ENCODE measurements around the gene TRIM31.

Gene TRIM31, protein sequence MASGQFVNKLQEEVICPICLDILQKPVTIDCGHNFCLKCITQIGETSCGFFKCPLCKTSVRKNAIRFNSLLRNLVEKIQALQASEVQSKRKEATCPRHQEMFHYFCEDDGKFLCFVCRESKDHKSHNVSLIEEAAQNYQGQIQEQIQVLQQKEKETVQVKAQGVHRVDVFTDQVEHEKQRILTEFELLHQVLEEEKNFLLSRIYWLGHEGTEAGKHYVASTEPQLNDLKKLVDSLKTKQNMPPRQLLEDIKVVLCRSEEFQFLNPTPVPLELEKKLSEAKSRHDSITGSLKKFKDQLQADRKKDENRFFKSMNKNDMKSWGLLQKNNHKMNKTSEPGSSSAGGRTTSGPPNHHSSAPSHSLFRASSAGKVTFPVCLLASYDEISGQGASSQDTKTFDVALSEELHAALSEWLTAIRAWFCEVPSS

DNA sequence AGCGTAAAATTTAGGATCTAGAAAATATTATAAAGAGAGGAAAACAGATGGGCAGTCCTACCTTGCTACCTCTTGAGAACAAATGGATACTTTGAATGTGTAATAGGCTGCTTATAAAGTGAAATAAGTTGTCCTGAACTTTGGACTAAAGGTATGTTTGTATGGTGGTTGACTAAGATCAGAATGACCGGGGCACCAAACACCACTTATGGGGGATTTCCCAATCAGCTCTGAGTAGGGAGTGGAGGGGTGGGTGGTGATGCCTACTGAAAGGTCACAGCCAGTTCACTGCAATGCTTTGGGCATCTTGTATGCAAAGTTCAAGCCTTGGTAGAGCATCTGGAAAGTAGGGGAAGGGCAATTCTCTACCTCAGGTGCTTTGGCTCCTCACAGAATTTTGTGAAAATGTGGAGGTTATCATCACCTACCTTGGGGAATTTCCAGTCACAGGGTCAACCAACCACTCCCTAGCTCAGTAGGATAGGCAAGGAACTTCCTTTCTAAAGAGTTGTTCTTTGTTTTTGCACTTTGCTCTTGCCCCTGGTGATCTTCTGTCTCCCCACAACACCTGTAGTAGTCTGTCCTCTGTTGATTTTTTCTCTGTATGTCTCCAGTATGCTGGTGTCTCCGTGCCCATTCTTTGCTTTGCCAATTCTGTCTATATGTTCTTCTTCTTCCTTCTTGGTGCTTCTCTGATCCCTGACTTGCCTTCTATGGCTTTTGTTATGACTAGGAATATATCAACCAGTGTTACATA lies at the start of gene TRIM31:
TSS of gene TRIM31 (minus strand) at position 88 of the 757 bp plus-strand sequence. CDS start 285 bp downstream, outside the sequence.
- in situ Hi-C loops (cut with HindIII; ENCODE audit: low sequenced_read_pairs) = no loop called here

DNA sequence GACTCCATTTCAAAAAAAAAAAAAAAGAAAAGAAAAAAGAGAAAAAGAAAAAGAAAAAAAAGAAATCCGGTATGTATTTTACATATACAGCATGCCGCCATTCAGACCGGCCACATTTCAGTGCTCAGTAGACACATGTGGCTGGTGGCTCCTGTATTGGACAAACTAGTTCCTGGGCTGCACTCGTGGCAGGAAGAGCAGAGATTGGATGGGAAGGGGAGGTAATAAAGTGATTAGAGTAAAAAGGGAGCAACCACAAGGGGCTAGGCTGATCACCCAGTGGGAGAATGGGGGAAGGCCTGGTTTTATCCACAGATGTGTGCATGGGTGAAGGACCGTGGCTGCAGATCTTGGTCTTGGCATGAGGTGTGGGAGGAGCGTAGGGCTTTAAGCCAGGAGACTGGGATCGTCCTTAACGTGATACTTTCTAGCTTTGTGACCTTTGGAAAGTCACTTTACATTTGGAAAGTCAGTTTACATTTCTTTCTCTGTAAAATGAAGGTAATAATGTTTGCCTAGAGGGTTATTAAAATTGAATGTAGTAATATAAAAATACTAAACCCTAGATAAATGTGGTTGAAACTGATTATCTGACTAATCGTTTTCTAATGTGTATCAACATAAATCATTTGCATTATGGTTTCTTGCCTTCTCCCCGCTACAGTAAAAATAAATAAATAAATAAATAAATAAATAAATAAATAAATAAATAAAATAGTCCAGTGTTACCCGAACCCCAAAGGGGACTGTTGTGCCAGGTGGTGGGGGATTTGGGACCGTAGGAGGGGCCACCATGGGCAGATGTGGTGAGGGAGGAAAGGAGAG lies 49.6 kb upstream of the TRIM31 start:
- in situ Hi-C loops (cut with HindIII; ENCODE audit: low sequenced_read_pairs) = no loop called here

DNA sequence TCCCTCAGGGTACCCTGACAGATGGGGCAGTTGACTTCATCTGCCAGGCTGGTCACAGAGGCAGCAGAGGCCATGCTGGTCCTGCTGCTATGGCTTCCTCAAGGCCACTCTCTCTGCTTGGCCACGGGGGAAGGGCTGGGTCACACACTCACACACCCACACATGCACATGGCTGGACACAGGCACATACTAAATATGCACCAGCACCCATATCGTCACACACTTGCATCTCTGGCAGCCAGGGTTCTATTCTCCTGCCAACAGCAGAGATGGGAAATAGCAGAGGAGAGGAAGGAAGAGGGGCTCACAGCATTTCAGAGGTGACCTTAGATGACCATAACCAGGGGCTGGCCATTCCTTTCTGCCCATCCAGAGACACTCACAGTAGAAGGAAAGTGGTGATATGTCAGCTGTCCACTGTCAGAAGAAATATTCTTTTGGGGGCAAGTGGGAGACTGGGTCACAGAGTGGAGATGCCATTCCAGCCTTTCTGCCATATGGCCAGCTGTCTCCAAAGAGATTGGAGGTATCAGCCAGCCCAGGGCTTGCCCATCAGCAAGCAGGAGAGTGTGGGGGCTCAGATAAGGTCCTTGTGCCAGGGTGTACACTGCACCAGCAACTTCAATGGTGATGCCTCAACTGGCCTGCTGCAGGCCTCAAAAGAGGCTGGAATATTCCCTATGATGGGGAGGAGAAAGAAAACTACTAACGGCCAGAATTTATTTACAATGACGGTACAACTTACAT lies 48.1 kb upstream of the TRIM31 start, which contains the start of gene TRIM10:
TSS of gene TRIM10 (minus strand) at position 427 of the 747 bp plus-strand sequence. CDS start at position 74, 353 bp downstream.
- in situ Hi-C loops (cut with HindIII; ENCODE audit: low sequenced_read_pairs) = no loop called here

DNA sequence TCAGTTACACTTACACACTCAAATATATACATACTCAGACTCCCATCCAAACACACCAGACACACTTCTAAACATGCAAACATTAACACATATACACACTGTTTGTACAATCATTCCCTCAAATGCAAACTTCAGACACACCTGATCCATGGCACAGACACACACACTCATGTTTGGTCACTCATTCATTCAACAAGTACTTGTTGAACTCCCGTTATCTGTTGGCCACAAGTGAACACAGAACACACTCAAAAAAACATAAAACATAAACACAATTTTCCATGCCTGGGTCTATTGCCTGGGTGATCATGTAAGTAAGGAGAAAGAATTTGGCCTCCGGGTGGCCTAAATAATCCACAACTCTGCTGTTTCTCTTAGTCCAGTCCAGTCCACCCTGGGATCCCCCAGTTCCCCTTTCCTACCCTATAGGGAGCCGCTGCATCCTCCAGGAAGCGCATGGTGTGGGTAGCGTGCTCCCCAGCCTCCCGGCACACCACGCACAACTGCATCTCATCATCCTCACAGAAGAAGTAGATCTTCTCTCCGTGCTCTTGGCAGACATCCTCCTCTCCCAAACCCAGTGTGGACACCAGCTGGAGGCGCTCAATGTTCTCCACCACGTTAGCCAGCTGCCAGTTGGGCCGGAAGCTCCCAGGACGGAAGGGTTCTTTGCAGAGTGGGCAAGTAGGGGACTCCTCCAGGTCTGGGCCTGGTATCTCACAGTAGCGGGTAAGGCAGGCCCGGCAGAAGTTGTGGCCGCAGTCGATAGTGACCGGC lies 47.3 kb upstream of the TRIM31 start:
- in situ Hi-C loops (cut with HindIII; ENCODE audit: low sequenced_read_pairs) = no loop called here

DNA sequence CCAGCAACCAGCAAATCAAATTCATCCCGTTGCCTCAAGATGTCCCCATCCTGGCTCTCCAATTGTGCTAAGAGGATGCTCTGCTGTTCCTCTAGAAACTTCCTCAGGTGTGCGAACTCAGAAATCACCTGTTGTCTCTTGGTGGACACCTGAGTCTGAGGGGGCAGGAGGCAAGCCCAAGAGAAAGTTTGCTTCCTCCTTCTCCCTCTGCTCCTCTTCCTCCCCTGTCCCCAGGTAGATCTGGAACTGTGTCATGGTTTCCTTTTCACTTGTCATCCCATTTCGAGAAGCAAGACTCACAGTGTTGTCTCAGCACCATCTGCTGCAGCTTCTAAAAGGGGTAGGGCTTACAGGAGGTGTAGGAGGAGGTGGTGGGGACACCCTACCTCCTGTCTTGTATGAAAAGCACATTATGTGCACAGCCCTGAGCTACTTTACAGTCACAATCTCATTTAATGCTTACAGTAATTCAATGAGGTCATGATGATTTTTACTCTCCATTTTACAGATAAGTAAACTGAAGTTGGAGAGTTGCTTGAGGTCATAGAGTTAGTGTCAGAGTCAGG lies 45.7 kb upstream of the TRIM31 start:
- in situ Hi-C loops (cut with HindIII; ENCODE audit: low sequenced_read_pairs) = no loop called here

DNA sequence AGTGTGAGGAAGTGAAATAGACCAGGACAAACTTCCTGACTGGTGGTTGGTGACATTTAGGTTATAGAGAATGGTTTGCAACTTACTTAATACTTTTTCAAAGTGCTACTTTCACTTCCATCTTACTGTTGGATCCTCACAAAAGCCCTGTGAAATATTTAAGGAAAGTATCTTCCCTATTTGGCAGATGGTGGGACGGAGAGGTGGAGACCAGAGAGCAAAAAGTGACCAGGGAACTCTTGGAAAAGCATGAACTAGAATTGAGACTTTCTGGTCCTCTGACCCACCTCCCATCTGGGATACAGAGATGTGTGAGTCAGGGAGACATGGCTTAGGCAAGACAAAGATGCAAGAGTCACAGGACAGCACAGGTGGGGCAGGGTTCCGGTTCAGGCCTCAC lies 45.1 kb upstream of the TRIM31 start:
- in situ Hi-C loops (cut with HindIII; ENCODE audit: low sequenced_read_pairs) = no loop called here

DNA sequence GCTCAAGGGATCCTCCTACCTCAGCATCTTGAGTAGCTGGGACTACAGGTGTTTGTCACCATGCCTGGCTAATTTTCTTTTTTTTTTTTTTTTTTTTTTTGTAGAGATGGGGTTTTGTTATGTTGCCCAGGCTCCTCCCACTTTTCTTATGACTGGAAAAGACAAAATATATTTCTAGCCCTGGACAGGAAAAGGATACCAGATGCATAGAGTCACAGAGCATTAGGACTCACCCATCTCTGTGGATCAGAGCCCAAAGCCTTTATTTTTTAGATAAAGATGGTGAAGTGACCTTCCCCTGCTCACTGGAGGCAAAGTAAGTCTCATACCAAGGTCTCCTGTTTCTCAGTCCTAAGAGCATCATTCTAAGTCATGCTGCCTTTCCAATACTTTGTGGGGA lies 44.7 kb upstream of the TRIM31 start:
- in situ Hi-C loops (cut with HindIII; ENCODE audit: low sequenced_read_pairs) = no loop called here

DNA sequence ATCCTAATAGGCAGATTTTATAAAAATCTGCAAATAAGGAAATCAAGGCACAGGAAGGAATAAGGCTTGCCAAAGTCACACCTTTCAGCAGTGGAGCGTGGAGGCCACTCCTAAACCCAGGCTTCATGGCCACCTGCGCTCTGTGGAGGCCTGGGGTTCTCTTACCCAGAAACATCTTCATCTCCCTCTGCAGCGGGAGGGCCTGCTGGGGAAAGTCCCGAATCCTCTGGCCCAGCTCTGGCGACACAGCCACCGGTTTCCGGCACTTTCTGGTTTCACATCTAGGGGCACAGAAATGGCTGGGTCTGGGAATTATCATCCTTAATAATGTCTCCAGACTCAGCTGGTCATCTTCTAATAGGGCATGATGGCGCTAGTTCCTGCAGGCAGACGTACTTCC lies 43.9 kb upstream of the TRIM31 start:
- in situ Hi-C loops (cut with HindIII; ENCODE audit: low sequenced_read_pairs) = no loop called here

DNA sequence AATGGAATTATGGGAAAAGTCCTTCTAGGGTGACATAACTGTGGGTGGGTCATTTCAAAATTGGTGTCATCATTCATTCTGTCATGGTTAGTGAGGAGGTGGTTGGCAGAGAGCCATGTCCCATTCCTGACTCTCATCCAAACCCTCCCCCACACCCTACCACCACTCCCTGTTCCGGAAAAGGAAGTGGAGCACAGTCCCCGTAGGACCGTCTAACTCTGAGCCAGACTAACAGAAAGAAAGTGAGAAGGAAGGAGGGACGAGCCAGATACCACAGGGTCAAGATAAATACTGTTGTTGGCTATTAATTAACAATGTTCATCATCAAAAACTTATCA lies 43.3 kb upstream of the TRIM31 start:
- in situ Hi-C loops (cut with HindIII; ENCODE audit: low sequenced_read_pairs) = no loop called here

DNA sequence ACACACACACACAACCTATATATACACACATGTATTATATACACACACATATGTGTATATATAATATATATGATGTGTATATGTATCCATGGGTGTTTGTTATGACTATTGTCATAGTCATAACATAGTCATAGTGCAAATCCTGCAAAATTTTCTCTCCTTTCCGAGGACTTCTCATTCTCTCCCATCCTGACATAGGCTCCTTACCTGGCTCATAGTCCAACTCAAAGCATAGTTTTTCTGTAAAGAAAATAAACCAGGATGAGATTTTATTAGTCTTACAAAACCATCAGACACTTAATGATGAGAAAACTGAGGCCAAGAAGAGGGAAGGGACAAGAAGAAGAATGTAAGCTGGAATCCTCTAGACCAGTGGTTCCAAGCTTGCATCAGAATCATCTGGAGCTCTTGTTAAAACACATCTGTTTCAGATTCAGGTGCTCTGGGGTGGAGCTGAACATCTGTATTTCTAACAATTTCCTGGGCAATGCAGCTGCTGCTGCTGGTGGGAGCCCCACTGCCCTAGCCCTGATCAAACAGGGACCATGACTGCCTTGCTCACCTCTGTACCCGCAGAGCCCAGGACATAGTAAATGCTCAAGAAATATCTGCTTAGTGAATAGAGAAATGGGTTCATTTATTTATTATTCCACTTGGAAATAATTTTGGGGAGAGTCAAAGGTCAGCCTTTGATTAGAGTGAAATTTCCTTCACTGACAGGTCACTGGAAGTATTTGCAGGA lies 42.8 kb upstream of the TRIM31 start:
- in situ Hi-C loops (cut with HindIII; ENCODE audit: low sequenced_read_pairs) = no loop called here

DNA sequence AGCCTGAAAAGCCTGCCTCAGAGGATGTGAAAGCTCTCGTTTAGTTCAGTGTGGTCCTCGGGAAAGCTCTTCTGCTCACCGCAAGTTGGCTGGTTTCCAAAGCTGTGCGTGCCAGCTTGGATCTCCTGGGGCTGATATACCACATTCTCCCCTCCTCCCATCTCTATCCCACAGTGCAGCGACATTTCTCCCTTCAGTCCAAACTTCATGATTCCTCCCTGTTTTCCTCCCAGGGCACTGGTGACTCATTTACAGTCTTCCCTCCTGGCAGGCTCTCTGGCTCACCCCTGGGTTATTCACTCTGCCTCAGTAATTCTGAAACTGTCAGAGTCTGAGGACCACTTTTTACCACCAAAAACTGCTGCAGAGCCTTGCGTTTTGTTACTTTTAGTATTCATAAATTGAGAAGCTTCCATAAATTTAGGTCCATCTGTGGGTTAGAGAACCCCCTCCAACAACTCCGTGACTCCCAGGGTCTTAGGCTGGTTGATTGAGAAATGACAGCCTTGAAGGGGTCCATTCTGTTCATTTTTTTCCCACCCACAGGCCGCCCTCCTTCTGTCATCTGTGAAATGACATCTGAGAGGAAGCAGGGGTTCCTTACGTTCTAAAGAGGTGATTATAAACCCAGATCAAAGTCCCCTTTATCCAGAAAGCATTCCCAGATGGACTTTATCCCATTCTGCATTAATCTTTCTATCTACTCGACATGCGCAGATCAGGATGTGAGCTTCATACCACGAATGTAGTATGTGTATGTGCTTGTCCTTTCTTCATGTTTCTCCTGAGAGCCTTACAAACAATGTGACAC lies 42.0 kb upstream of the TRIM31 start:
- in situ Hi-C loops (cut with HindIII; ENCODE audit: low sequenced_read_pairs) = no loop called here

DNA sequence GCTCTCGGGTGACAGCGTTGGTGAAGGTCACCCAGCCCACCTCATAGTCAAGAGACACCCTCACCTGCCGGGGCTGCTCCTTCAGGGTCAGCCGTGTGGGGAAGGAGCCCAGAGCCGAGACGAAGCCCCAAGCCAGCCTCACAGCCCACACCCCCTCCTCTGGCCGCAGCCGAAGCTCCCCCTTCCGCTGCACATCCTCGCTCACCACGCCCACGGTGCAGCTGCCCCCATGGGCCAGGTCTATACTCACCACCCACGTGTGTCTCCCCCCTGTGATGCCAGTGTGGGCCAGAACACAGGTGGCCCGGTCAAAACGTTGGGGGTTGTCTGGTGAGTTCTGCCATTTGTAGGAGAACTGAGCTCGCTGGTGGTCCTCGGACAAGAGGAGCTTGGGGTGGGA lies 41.2 kb upstream of the TRIM31 start:
- in situ Hi-C loops (cut with HindIII; ENCODE audit: low sequenced_read_pairs) = no loop called here

DNA sequence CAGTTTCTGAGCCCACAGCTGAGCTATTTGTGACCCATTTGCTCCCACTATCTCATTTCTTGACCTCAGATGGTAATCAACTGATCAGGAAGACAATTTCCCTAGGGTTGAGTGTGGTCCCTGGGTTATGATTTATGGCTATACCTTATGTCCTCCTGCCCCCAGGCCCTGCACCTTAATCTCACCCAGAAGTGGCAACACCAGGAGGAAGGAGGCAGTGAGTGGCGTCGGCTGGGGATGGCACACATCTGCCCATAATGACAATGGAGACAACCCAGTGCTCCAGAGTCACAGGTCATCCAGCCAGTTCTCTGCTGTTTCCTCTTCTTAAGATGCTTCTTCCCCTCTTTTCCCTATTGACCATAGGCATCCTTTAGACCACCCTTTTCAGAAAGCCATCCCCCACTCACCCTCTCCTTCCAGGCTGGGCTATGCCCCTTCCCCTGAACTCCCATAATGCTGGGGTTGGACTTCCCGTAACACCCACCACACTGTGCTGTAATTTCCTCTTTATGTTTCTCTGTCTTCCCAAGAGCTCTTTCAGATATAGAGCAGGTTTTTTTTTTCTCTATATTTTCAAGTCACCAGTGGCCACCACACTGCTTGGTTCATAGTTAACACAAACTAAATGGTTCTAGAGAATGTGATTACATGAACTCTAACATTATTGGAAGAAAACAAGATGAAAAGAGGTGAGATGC lies 40.2 kb upstream of the TRIM31 start:
- in situ Hi-C loops (cut with HindIII; ENCODE audit: low sequenced_read_pairs) = no loop called here

DNA sequence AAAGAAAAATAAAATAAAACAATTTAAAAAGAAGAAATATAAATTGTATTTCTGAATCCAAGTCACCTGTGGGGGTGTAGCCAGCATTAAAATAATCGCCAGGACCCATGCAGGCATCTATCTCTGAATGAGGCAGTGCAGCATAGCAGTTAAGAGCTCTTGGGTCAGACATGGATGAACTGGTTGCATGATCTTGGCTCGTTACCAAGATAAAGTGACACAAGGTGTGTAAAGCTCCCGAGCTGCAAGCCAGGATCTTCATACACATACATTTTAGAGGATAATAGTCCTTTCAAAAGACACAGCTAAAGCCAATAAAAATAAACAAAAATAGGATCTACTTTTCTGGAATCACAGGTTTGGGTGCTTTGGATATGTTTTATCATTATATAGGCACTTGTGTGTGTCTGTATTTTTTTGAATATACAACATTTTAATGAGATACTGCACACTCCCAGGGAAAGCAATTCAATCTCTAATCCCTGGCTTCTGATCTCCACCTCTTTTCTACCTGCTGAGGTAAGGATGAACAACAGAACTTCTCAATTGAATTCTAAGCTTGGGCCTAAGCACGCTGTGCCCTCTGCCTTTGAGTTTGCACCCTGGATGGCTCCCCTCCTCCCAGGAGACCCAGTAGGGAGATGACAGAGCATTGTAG lies 39.3 kb upstream of the TRIM31 start:
- in situ Hi-C loops (cut with HindIII; ENCODE audit: low sequenced_read_pairs) = no loop called here

DNA sequence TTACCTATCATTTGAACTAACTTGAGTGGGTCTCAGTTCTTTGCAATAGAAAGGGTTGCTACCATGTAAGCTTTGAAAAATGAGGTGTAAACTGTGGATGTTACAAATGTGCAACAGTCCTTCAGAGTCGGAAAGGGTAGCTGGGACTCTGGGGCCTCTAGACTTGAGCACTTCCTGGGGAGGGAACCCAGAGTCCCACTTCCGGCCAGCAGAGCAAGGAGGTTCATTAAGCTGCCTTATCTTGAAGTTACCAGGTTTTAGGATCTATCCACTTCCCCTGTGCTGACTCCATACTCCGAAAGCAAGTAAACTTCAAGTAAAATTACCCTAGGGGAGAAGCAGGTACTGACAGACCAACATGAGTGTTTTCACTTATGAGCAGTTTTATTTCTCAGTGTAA lies 38.7 kb upstream of the TRIM31 start:
- in situ Hi-C loops (cut with HindIII; ENCODE audit: low sequenced_read_pairs) = no loop called here

DNA sequence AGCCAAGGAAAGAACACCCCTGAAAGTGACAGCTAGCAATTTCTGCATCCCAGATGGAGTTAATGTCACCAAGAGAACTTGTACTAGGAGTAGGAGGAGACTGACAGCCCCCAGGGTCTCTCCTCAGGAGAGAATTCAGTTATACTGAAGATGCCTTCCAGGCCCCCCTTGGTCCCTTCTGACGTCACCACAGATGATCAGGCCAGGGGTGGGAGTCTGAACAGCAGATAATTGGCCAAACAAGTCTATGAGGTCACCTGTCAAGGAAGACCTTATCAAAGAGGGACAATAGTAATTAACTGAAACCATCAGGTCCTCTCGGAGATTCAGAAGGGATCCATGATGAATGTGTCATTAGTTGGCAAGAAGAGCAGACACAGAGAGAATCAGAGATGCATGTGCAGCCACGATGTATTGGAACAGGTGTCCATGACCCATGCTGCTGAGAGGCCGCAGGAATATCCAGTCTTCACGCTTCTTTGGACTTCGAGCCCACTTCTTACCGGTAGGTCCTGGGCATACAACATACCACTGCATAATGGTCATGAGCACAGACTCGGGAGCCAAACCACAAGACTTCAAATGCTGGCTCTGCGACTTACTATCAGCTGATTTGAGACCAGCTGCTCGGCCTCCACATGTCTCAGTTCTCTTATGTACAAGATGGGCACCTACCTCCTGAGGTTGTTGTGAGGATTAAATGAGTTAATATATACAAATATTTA lies 37.9 kb upstream of the TRIM31 start:
- in situ Hi-C loops (cut with HindIII; ENCODE audit: low sequenced_read_pairs) = no loop called here
